Activated CD8-positive, alpha-beta memory T cell treated with anti-CD3 and anti-CD28 coated beads for 1 hour (primary cell): ENCODE data around the gene PIAS1.
"Not testable (repeated sequence)": the region's sequence is repeated elsewhere in the genome, so short reads cannot be mapped to it uniquely, and the experiment has no call there.

Source experiments
- DNase-seq, 2 donors: peaks; one replicate each; pipeline ENCODE4 v3.0.0-alpha.2; 2020; ENCODE audit warnings: low read depth in 1 of 2; ENCODE audit errors: extremely low read depth in 1 of 2

PIAS1 gene

DNA sequence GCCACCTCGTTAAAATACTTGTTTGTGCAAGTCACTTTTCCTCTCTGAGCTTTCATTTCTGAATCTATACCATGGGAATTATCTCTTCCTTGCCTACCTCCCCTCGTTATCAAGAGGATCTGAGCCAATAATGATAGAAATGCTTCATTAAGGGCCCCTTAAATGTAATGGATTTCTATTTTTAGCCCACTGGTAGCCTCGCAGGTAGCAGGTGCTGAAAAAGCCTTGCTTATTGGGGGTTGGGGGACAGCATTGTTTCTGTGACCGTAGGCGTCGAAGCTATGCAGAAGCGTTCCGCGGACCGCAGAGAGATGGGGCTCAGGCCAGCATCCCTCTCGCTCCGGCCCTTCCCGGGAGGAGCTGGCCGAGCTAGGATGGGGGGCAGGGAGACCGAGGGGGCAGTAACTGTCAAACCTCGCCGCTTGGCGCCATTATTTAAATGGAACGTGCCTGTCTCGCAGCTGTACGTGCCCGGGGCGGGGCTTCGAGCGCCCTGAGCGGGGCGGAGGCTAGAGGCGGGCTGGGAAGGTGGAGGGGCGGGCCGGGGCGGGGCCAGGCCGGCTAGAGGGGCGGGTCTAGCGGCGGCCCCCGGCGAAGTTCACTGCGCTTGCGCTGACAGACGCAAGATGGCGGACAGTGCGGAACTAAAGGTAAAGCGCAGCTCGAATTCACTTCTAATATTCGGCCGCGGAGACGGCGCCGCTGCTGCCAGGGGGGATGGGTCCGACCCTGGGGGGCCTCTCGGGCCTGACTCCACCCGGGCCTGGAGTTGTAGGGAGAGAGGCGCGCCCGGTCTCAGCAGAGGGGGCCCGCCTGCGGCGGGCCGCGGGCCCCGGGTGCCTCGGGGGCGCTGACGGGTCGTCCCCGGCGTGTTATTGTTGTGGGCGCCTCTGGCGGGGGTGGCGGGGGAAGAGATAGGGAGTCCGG, at the start of gene PIAS1:
PIAS1 (plus strand) TSS at position 615 of the 927 bp plus-strand sequence; CDS start at position 627, 12 bp downstream.
- peak; percentile 76 to 88 for DNase-seq

DNA sequence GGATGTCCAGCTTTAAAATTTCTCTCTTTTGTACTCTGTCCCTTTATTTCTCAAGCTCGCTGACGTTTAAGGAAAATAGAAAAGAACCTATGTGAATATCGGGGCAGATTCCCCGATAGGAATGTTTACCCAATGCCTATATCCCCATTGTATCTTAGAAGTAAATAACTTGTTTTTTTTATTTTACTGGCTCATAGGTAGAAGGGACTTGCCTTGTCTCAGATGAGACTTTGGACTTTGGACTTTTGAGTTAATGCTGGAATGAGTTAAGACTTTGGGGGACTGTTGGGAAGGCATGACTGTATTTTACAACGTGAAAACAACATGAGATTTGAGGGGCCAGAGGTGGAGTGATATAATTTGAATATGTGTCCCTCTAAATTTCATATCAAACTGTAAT, 46.5 kb upstream of the PIAS1 start:
- DNase-seq, result not testable (repeated sequence)

DNA sequence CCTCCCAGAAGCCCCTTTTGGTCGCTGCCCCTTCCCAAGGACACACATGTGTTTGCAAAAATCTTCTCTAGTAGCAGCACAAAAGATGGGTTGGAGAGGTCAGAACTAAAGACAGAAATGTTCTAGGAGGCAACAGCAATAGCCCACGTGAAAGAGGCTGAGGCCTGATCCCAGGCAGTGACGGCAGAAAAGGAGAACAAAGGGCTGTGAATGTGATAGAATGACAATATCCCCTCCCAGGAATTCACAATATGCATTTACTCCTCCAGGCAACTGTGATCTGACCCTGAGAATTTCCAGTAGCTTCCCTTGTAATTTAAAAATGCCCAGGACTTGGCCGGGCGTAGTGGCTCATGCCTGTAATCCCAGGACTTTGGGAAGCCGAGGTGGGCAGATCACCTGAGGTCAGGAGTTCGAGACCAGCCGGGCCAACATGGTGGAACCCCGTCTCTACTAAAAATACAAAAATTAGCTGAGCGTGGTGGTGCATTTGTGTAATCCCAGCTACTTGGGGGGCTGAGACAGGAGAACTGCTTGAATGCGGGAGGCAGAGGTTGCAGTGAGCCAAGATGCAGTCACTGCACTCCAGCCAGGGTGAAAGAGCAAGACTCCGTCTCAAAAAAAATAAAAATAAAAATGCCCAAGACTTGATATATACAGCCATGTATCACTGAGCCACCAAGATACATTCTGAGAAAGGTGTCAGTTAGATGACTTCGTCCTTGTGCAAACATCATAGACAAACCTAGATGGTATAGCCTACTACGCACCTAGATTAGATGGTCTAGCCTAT, 43.6 kb upstream of the PIAS1 start:
- no peak for DNase-seq

DNA sequence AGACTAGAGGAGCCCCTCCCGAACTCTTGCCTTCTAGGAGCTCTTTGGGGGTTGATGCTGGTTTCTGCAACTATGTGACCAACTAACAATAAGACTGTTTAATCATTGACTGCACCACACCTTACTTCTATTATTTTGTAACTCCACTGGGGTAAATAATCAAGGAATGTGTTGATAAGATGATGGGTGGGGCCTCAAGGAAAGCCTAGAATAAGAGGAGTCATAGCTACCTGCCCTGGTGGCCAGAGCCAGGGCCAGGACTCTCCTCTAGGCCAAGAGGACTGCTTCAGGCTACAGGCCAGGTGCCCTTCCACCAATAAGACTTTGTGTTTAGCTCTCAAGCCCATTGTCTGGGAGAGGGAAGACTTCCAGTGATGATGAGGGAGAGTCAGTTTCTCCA, 41.2 kb upstream of the PIAS1 start:
- no peak for DNase-seq

DNA sequence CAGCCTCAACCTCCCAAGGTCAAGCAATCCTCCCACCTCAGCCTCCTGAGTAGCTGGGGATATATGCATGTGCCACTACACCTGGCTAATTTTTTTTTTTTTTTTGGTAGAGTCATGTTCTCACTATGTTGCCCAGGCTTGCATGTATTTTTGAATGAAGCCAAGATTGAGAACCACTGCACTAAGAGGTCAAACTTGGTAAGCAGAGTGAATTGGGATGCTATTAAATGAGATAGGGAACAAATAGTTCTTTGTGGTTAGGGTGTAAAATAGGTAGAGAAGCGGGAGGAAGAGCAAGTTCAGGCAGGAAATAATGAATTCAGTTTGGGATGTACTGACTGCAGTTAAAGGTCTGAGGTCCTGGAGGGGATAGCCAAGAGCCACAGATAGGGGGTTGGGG, 39.9 kb upstream of the PIAS1 start:
- DNase-seq, result no peak

DNA sequence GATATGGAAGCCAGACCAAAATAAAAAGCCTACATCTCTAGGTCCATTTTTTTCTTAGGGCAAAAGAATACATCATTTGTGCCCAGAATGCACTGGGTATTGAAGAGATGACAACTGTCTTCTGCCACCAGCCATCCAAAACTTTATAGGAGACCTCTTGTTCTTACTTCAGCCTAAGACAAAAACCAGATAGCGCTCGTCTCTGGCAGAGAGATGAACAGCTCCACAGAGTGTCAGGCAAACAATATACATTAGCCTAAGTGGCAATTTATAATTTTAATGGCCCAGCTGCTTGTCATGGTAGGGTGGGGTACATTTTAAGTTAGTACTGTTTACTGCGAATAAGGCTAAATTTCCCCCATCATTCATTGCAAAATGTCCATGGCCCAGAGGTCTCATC, 38.9 kb upstream of the PIAS1 start:
- no peak for DNase-seq

DNA sequence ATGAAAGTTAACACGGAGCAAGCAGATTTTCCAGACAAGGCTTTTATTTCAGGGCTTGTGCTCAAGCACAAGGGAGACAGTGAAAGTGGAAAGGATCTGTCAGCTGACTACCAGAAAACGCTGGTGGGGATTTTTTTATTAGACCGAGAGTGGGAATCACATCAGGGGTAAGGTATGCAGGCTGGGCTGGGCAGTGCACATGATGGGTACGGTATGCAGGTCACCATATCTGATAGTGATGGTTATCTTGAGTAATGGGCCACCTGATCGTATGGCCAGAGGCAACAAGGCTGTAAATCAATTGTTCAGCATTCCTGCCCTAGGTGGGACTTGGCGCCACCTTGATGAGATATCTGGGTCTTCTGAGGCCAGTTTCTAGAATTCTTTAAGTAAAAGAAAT, 36.9 kb upstream of the PIAS1 start:
- no peak for DNase-seq

DNA sequence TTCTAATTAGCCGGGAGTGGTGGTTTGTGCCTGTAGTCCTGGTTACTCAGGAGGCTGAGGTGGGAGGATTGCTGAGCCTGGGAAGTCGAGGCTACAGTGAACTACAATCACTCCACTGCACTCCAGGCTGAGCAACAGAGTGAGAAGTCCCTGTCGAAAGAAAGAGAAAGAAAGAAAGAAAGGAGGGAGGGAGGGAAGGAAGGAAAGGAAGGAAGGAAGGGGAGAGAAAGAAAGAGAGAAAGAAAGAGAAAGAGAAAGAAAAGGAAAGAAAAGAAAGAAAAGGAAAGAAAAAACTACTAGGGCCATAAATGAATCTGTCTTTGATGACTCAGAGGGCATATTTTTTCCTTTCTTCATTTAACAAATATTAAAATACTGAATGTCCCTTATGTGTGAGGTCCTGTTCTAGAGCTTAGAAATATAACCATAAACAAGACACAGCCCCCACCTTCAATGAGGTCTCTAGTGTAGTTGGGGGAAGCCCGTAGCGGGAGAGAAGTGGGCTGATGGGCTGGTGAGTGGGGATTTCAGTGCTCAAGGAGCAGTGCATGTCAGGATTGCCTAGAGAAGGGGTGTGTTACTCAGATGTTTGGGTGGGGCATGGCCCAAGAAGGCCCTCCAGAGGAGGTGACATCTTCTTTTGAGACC, 35.2 kb upstream of the PIAS1 start:
- DNase-seq, result no peak

DNA sequence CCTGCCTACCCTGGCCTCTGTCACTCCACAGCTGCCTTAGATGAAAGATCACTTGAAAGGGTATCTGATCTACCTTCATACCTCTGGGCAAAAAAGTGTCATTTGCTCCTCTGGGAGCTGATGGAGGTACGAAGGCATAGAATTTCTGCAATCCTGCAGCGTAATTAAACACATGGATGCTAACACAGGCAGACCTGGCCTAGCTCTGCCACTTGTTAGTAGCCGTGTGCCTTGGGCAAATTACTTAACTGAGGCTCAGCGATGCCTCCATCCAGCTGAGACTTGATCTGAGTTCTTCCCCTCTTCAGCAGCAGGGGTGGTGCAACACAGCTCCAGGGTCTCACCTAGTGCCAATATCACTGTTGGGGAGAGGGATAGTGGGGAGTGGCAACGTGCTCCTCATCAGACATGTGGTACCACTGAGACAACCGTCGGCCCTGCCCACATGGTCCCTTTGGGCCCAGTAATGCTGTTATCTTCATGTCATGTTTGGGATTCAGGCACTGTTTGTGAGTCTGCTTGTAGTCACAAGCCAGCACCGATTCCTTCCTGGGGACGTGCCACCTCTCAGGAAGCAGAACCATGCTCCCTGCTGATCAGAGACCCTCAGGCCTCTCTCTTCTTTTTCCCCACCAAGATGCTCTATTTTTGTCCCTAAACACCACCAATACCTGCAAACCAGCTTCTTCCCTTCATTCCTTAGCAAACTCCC, 34.1 kb upstream of the PIAS1 start:
- DNase-seq, result no peak

DNA sequence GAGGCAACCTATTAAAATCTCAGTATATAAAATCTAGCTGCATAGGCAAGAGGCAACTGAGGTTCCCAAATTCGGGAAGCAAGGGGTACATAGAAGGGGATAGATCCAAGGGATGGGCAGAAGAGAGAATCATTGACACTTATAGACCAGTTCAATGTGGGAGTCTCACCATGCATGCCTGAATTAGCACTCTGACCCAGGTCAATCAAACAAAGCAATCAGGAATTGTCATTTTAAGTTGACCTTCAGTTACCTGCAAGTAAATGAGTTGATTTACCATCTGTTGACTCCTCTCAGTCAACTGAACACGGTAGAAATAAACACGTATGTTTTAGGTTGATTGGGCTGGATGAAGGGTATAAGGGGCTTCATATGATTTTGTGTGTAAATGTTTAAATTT, 33.4 kb upstream of the PIAS1 start:
- no peak for DNase-seq

DNA sequence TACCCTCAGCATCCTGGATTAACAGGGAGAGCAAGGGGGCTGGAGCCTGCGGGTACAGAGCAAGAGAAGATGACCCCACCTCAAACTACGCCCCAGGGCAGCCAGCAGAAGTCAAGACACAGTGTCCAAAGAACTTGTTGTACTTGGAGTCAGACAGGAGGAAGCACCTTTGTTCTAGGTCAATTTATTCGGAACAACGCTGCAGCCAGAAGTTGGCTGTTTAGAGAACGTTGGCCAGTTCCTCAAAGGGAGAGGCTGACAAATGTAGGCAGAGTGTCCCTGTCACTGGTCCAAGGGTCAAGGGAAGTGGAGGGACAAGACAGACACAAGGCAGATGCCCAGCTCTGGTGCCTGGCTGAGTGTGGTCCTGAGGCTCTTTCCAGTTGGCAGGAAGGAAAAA, 32.1 kb upstream of the PIAS1 start:
- DNase-seq, result no peak

DNA sequence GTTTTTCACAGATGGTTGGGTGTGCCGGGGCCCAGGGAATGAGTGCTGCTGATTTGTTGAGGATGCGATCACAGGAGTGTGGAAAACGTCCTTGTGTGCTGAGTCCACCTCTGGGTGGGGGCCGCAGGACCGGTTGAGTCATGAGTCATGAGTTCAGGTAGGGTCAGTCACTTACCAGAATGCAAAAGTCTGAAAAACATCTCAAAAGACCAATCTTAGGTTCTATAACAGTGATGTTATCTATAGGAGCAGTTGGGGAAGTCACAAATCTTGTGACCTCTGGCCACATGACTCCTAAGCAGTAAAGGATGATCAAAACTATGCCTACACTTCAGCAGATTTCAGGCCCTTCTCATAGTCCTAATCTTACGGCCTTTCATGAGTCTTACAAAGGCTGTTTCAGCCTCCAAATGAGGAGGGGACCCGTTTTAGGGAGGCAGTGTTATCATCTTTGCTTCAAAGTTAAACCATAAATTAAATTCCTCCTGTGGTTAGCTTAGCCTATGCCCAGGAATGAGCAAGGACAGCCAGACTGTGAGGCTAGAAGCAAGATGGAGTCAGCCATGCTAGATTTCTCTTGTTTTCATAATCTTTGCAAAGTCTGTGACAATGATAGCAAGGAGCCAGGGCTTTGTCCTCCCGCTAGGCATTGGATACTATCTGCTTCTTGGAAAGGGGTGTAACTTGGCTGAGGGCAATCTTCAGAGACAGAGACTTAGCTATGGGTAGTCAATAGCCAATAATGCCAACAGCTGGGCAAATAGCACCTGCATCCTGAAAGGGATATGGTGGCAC, 30.6 kb upstream of the PIAS1 start:
- no peak for DNase-seq

DNA sequence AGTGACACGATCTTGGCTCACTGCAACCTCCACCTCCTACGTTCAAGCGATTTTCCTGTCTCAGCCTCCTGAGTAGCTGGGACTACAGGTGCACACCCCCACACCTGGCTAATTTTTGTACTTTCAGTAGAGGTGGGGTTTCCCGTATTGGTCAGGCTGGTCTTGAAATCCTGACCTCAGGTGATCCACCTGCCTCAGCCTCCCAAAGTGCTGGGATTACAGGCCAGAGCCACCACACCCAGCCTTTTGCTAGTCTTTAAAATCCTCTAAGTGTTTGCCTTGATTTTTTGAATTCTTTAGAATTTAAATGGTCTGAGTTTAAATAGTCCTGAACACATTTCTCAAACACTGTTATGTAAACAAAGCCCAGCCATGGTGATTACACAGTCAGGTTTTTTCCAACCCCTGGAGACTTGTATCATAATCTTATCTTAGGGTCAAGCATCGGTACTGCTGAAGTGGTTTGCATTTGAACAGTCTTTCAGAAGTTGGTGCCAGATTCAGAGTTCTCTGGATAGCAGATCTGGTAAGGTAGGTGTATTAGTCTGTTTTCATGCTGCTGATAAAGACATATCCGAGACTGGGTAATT, 28.2 kb upstream of the PIAS1 start:
- DNase-seq, result no peak

DNA sequence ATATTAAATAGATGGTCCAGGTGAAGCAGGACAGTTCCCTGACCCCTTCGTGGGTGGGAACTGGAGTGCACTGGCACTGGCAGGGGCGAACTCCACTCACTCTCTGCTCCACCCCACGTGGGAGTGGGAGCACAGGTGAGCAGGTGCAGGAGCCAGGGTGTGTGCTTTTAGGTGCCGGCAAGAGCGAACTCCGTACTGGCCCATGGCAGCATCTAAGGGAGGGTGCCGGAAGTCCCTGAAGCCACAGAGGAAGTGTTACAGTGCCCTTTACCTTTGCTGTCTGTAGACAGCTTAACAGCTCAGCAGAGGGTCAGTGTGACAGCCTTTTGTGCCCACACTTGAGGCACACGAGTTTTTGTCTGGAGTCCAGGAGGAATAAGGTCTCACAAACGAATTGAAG, 26.7 kb upstream of the PIAS1 start:
- no peak for DNase-seq

DNA sequence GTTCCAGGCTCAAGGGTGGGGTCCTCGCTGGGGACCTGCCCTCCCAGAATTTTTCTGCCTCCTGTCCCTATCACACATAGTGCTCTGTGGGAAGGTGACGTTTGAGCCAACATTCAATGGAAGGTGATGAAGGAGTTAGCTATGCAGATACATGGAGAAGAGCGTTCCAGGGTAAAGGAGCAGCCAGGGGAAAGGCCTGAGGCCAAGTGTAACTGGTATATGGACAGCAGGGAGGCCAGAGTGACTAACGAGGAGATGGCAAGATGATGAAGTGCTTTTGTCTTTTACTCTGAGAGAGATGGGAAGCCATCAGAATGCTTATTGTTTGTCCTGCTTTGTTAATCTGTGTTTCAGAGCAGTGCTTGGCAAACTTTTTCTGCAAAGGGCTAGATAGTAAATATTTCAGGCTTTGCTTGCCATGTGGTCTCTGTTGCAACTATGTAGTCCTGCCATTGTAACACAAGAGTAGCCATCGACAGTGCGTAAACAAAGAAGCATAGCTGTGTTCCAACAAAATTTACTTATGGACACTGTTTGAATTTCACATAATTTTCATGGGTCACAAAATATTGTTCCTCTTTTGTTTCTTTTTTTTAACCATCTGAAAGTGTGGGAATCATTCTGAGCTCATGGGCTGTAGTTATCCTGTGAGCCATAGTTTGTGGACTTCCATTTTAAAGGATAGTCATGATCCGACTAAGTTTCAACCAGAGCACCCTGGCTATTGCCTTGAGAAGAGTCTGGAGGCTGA, 25.8 kb upstream of the PIAS1 start:
- no peak for DNase-seq

DNA sequence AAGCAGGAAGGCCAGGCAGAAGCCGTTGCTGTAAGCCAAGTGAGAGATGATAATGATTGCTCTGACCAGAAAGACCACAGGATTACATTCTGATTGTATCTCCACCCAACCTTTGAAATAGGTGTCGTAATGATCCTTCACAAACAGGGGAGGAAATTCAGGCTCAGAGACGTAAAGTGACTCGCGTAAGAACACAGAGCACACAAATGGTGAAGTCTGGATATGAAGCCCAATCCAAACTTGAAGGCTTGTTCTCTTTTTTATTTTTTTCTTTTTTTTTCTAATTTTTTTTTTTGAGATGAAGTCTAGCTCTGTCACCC, 25.3 kb upstream of the PIAS1 start:
- DNase-seq, result no peak

DNA sequence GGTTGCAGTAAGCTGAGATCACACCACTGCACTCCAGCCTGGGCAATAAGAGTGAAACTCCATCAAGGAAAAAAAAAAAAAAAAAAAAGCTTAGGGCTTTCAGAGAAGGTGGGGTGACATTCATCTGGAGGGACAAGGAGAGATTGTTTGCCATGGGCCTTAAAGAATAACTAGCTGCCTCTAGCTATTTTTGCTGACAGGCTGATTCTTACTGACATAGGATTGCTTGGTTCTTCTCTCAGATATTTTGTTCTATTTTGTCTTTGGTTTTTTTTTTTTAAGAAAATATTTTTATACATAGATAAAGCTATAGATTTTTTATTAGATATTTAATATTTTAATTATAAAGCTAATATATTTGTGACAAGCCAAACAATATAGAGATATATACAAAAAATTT, 24.2 kb upstream of the PIAS1 start:
- DNase-seq, result no peak

DNA sequence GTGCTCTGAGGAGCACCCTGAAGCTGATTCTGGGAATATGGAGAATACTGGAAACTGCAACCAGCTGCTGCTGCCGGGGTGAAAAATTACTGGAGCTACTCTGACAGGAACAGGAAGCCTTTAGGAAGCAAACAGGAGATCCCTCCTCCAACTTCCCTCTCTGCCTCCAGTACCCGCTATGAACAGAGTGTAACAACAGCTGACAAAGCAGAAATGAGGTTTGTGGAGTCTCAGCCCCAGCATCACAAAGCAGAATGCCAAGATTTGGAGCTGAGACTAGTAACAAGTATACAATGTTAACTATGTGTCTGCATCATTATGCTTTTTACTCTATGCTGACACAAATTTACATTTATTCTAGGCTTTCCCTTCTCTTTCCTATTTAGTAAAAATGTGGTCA, 22.7 kb upstream of the PIAS1 start:
- no peak for DNase-seq

DNA sequence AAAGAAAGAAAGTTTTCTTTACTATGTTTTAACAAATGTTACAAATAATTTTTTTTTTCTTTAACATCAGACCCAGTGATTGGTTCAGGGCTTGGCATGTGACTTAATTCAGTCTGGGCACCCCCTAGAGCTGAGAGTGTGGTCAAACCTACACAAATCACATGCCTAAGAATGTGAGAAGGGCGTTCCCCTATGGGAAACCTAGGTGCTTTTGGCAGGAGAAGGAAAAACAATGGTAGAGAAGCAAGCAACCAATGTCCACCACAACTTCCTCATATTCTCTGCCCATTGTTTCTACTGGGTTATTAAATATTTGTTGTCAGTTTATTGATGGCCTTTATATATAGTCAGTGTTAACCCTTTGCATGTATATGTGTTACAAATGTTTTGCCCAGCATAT, 21.4 kb upstream of the PIAS1 start:
- DNase-seq, result no peak
